ENCODE data around the gene ZNF701. TPM values are rescaled to one million over a fixed set of nuclear protein-coding genes. Genes with fewer than 3 reads are reported as not detected.

The ZNF701 gene
- total RNA-seq (2021; fragmentation: NEBNext Ultra II Directional; extraction: Animal tissue kit (Norgen Biotek cat#: 25700)) (16.5 and 18.7 TPM in 2 replicates), polyA plus RNA-seq (2011; rRNA removed) (4.9 and 5.2 TPM in 2 replicates), polyA minus RNA-seq (2011; rRNA and poly(A)+ RNA removed) (25.5 and 25.7 TPM in 2 replicates)
- 6.5 TPM for polyA plus RNA-seq (2011; cell fraction: cytosol; rRNA removed)
- polyA plus RNA-seq (2011; cell fraction: nucleus; rRNA removed) = 7.0 TPM
- polyA plus RNA-seq (2012, experiment 1 of 2) = 5.2 to 10.5 TPM (median 6.4 TPM) in 4 replicates
- 0.68 TPM for polyA plus RNA-seq (2012, experiment 2 of 2)
- 9.3 TPM for polyA plus RNA-seq (2013, experiment 1 of 2)
- polyA plus RNA-seq (2013, experiment 2 of 2) = 8.7 TPM
- 10.3 TPM for polyA minus RNA-seq (2011; cell fraction: cytosol; rRNA and poly(A)+ RNA removed)
- polyA minus RNA-seq (2011; cell fraction: nucleus; rRNA and poly(A)+ RNA removed) = 23.5 TPM
- long read RNA-seq, experiment 1, partial matches to known transcripts = 0 of 5 reads
- long read RNA-seq, experiment 1, other reads (novel, unspliced or antisense) = 3 of 5 reads
- long read RNA-seq, experiment 2, partial matches to known transcripts = 0 of 5 reads
- long read RNA-seq, experiment 2, other reads (novel, unspliced or antisense) = 2 of 5 reads

DNA sequence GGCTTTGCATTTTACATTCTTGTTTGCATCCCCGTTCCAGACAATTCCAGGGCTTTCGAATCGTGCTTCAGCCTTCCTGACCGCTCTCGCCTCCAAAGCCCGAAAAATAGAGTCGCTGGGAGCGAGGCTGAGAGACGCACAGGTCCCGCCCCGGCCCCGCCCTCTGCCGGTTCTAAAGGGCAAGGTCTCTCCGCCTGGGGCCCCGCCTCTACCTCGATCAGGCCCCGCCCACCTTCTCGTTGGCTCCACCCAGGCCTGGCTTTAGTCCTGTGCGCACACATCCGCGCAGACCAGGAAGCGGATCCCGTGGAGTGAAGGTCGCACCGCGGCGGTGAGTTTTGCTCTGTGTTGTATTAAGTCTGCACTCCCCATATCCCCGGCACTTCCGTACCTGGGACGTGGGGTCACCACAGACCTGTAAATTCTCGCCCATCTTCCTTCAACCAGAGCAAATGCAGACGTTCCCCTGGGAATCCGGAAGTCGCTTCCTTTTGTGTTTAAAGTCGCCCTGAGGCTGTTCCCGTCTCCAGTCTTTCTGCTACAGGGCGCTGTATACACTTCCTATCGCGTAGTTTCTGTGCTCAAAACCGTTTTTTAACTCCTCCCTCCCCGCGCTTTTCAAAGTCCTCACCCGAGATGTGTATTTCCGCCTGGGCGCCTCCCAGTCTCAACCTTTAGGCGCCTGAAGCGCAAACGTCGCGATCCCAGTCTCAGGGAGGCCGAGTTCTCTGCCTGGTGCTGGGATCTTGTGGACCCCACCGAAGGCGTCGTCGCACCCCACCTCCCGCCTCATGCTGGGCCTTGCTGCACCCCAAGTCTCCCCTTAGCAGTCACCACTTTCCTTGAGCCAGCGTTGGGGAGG lies at the start of gene ZNF701:
TSS of gene ZNF701 (plus strand) at position 288 of the 862 bp plus-strand sequence. CDS start 3,861 bp downstream, outside the sequence.
- Histone ChIP-seq H4K20me1 (replicated peaks in 1 of 2; ENCODE audit: control insufficient read depth in 1 of 2, insufficient read depth in 2 of 2, low read length in 2 of 2) (peaks cover 2 to 5% of the 10 kb centered on the region in 2 experiments), H3K4me2 (ENCODE audit: insufficient read depth in 1 of 2, low read depth in 2 of 2, low read length in 2 of 2) (peak within 1 kb of the TSS; percentile 74 to 91), H3K4me3 (ENCODE audit: extremely low read depth in 1 of 4, insufficient read depth in 2 of 4, low read depth in 3 of 4, low read length in 4 of 4) (peak within 1 kb of the TSS; percentile 90 to 96 (median 95)), H2AK5ac (ENCODE audit: low read depth, low read length) (0 out of 2 replicates have a peak within 1 kb of the TSS, but pooled peaks have one; percentile 67), H3K56ac (replicated peaks; ENCODE audit: insufficient read length, low read depth, low read length) (no peak within 1 kb of the TSS), H2BK120ac (replicated peaks; ENCODE audit: low read depth, low read length) (no peak within 1 kb of the TSS), H3K18ac (ENCODE audit: extremely low read depth, low read length) (peak within 1 kb of the TSS; percentile 34; the same call in 1 of the 2 replicates), H2AFZ (ENCODE audit: low read length) (peak within 1 kb of the TSS; percentile 97; the same call in 1 of the 2 replicates), H4K5ac (ENCODE audit: insufficient read length, low read depth, low read length) (peak within 1 kb of the TSS; percentile 54), H2BK15ac (ENCODE audit: low read length) (no peak within 1 kb of the TSS), H3K9me3 (ENCODE audit: insufficient read depth in 2 of 2, low read depth in 1 of 2, low read length in 1 of 2) (no peaks in the 10 kb centered on the region), H2BK12ac (ENCODE audit: low read depth, low read length) (no peak within 1 kb of the TSS), H3K23ac (ENCODE audit: insufficient read length) (no peak within 1 kb of the TSS), H4K8ac (ENCODE audit: extremely low read depth, insufficient read depth, low read length) (peak within 1 kb of the TSS; percentile 97), H3K27me3 (replicated peaks in 1 of 4; ENCODE audit: control insufficient read depth in 3 of 4, extremely low read depth in 1 of 4, insufficient read depth in 3 of 4, low read length in 3 of 4) (no peaks in the 10 kb centered on the region), H3K9ac (replicated peaks in 1 of 4; ENCODE audit: extremely low read depth in 1 of 4, low read depth in 3 of 4, low read length in 3 of 4) (peak within 1 kb of the TSS; percentile 77 to 93 (median 88)), H3K14ac (ENCODE audit: insufficient read length) (no peak within 1 kb of the TSS), H3K79me2 (ENCODE audit: control insufficient read depth in 1 of 2, insufficient read depth in 2 of 2, low read length in 2 of 2) (0 out of 4 replicates have a peak, but pooled peaks cover 0 to 5% of the 10 kb centered on the region in 2 experiments), H3K23me2 (ENCODE audit: low read depth, low read length) (peaks cover 3% of the 10 kb centered on the region; the same call in 1 of the 2 replicates), H4K91ac (replicated peaks; ENCODE audit: insufficient read length, low read length) (no peak within 1 kb of the TSS), H2BK5ac (ENCODE audit: low read depth, low read length) (peak within 1 kb of the TSS; percentile 62), H3K36me3 (ENCODE audit: control insufficient read depth in 2 of 4, insufficient read depth in 4 of 4, low read length in 3 of 4) (peaks cover 2 to 7% (median 6%) of the 10 kb centered on the region in 4 experiments; a peak in 4 of 8 replicates), H3K4me1 (replicated peaks in 1 of 4; ENCODE audit: control insufficient read depth in 3 of 4, insufficient read depth in 4 of 4, low read length in 3 of 4) (peaks cover 0 to 6% (median 6%) of the 10 kb centered on the region in 4 experiments; a peak in 5 of 7 replicates), H2BK20ac (ENCODE audit: low read length) (no peak within 1 kb of the TSS), H3K79me1 (ENCODE audit: low read depth, low read length) (peaks cover 4% of the 10 kb centered on the region), H3K4ac (replicated peaks; ENCODE audit: insufficient read length, low read depth, low read length) (no peak within 1 kb of the TSS), H3K27ac (ENCODE audit: low read depth, low read length) (peak within 1 kb of the TSS; percentile 80; the same call in 1 of the 2 replicates)
- WGBS, 2 experiments (ENCODE audit: extremely low coverage in 1 of 2, insufficient coverage in 1 of 2, insufficient read length in 1 of 2, insufficient replicate concordance in 2 of 2, low coverage in 1 of 2, low lambda C conversion rate in 2 of 2, missing lambda C conversion rate in 1 of 2) = 1% methylated on average over 41 of the region's 57 CpGs; no CpG with 5 or more reads in 1 of the 2 experiments
- FAIRE-seq (no peak), DNase-seq (ENCODE audit: low read depth in 1 of 2, low spot score in 2 of 2) (peak; percentile 79 to 99)
- CTCF ChIA-PET (ENCODE audit: partially characterized antibody) = interaction anchor here (1.1 to 1.2 kb wide), 2 partner anchors 11 to 42 kb away, joined by 3 to 5 read pairs; no protein-coding TSS in a partner anchor
- POLR2A ChIA-PET (ENCODE audit: partially characterized antibody) = interaction anchor here (0.6 to 0.7 kb wide), 2 partner anchors 33 to 178 kb away, joined by 3 read pairs; no protein-coding TSS in a partner anchor
- TF ChIP-seq, protein P1, sequence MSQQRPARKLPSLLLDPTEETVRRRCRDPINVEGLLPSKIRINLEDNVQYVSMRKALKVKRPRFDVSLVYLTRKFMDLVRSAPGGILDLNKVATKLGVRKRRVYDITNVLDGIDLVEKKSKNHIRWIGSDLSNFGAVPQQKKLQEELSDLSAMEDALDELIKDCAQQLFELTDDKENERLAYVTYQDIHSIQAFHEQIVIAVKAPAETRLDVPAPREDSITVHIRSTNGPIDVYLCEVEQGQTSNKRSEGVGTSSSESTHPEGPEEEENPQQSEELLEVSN (IDR thresholded peaks at IDR 0.05) = peak; percentile 5; the same call in 1 of the 2 replicates
- TF ChIP-seq SP4 (IDR thresholded peaks at IDR 0.05; ENCODE audit: low read length) = no peak
- TF ChIP-seq SIRT6 (IDR thresholded peaks at IDR 0.05; ENCODE audit: low read length) = no peak
- TF ChIP-seq, protein P2, sequence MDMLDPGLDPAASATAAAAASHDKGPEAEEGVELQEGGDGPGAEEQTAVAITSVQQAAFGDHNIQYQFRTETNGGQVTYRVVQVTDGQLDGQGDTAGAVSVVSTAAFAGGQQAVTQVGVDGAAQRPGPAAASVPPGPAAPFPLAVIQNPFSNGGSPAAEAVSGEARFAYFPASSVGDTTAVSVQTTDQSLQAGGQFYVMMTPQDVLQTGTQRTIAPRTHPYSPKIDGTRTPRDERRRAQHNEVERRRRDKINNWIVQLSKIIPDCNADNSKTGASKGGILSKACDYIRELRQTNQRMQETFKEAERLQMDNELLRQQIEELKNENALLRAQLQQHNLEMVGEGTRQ (IDR thresholded peaks at IDR 0.05; ENCODE audit: low read length) = no peak
- TF ChIP-seq TEAD4 (IDR thresholded peaks at IDR 0.05; ENCODE audit: low read depth, low read length) = no peak
- TF ChIP-seq TCF12 (IDR thresholded peaks at IDR 0.05; ENCODE audit: low read depth, low read length) = no peak
